ENCODE data around the gene TXNDC2.

DNA sequence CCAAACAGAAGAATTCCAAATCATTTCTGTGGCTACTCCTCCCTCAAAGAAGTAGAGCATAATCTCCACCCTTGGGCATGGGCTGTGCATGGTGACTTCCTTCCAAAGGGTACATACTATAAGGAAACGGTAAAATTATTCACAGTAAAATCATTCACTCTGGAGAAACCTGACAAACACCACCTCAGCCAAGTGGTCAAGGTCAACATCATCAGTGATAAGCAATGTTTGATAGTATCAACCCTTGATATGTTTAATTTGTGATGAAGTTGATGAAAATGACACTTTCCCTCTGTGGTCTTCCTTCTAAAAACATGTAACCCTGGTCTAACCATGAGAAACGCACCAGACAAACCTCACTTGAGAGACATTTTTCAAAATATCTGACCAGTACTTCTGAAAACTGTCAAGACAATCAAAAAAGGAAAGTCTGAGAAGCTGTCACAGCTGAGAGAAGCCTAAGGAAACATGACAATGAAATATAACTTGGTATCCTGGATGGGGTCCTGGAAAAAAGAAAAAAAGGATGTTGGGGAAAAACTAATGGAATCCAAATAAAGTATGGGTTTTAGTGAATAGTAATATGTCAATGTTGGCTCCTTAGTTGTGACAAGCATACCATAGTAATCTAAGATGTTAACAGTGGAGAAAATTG, 9.4 kb upstream of the TXNDC2 start:
- no peak for TF ChIP-seq CTCF (IDR thresholded peaks at IDR 0.05; ENCODE audit: low read length)
- no peak for TF ChIP-seq EZH2 (optimal IDR thresholded peaks at IDR 0.05; ENCODE audit: low read depth, low read length)
- TF ChIP-seq EZH2phosphoT487 (IDR thresholded peaks at IDR 0.05; ENCODE audit: low read length), result no peak
